ENCODE measurements around the gene SRRT. TPM values are rescaled to one million over a fixed set of nuclear protein-coding genes. Genes with fewer than 3 reads are reported as not detected.

The SRRT gene
- total and polyA plus RNA-seq, 4 donors = 27.2 to 45.0 (median 30.3) TPM

- WGBS = 93% methylated on average over 29 of the region's 29 CpGs
Measured at GRCh38 chr7:100884736-100885439, 10.0 kb downstream of the SRRT start.

More at GRCh38 chr7:100884736-100885439, 10.0 kb downstream of the SRRT start:
- TF ChIP-seq GABPA (IDR thresholded peaks at IDR 0.05 in 1 of 2, conservative IDR thresholded peaks at IDR 0.05 in 1 of 2) (no peak), SP1 (IDR thresholded peaks at IDR 0.05) (no peak), JUND (IDR thresholded peaks at IDR 0.05) (no peak), RXRA (IDR thresholded peaks at IDR 0.05) (no peak), MAX (IDR thresholded peaks at IDR 0.05) (no peak), TAF1 (conservative IDR thresholded peaks at IDR 0.05) (no peak), YY1 (IDR thresholded peaks at IDR 0.05) (no peak), RAD21 (IDR thresholded peaks at IDR 0.05) (no peak), FOXA2 (IDR thresholded peaks at IDR 0.05) (no peak), EGR1 (IDR thresholded peaks at IDR 0.05; ENCODE audit: low read depth in 2 of 2) (no peak), FOXA1 (IDR thresholded peaks at IDR 0.05) (no peak)
- TF ChIP-seq, protein P1, sequence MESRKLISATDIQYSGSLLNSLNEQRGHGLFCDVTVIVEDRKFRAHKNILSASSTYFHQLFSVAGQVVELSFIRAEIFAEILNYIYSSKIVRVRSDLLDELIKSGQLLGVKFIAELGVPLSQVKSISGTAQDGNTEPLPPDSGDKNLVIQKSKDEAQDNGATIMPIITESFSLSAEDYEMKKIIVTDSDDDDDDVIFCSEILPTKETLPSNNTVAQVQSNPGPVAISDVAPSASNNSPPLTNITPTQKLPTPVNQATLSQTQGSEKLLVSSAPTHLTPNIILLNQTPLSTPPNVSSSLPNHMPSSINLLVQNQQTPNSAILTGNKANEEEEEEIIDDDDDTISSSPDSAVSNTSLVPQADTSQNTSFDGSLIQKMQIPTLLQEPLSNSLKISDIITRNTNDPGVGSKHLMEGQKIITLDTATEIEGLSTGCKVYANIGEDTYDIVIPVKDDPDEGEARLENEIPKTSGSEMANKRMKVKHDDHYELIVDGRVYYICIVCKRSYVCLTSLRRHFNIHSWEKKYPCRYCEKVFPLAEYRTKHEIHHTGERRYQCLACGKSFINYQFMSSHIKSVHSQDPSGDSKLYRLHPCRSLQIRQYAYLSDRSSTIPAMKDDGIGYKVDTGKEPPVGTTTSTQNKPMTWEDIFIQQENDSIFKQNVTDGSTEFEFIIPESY (IDR thresholded peaks at IDR 0.05) = no peak
- TF ChIP-seq, protein P2, sequence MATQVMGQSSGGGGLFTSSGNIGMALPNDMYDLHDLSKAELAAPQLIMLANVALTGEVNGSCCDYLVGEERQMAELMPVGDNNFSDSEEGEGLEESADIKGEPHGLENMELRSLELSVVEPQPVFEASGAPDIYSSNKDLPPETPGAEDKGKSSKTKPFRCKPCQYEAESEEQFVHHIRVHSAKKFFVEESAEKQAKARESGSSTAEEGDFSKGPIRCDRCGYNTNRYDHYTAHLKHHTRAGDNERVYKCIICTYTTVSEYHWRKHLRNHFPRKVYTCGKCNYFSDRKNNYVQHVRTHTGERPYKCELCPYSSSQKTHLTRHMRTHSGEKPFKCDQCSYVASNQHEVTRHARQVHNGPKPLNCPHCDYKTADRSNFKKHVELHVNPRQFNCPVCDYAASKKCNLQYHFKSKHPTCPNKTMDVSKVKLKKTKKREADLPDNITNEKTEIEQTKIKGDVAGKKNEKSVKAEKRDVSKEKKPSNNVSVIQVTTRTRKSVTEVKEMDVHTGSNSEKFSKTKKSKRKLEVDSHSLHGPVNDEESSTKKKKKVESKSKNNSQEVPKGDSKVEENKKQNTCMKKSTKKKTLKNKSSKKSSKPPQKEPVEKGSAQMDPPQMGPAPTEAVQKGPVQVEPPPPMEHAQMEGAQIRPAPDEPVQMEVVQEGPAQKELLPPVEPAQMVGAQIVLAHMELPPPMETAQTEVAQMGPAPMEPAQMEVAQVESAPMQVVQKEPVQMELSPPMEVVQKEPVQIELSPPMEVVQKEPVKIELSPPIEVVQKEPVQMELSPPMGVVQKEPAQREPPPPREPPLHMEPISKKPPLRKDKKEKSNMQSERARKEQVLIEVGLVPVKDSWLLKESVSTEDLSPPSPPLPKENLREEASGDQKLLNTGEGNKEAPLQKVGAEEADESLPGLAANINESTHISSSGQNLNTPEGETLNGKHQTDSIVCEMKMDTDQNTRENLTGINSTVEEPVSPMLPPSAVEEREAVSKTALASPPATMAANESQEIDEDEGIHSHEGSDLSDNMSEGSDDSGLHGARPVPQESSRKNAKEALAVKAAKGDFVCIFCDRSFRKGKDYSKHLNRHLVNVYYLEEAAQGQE (IDR thresholded peaks at IDR 0.05) = no peak
- TF ChIP-seq, protein P3, sequence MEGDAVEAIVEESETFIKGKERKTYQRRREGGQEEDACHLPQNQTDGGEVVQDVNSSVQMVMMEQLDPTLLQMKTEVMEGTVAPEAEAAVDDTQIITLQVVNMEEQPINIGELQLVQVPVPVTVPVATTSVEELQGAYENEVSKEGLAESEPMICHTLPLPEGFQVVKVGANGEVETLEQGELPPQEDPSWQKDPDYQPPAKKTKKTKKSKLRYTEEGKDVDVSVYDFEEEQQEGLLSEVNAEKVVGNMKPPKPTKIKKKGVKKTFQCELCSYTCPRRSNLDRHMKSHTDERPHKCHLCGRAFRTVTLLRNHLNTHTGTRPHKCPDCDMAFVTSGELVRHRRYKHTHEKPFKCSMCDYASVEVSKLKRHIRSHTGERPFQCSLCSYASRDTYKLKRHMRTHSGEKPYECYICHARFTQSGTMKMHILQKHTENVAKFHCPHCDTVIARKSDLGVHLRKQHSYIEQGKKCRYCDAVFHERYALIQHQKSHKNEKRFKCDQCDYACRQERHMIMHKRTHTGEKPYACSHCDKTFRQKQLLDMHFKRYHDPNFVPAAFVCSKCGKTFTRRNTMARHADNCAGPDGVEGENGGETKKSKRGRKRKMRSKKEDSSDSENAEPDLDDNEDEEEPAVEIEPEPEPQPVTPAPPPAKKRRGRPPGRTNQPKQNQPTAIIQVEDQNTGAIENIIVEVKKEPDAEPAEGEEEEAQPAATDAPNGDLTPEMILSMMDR (IDR thresholded peaks at IDR 0.05; ENCODE audit: low read depth, low read length, missing input control) = no peak
- Histone ChIP-seq H3K9me3 (ENCODE audit: control insufficient read depth in 4 of 4, low read length in 3 of 4) (no peaks in the 10 kb centered on the region), H3K27me3 (ENCODE audit: control insufficient read depth in 4 of 4, insufficient read depth in 4 of 4, low read length in 3 of 4) (no peaks in the 10 kb centered on the region), H3K36me3 (ENCODE audit: control insufficient read depth in 4 of 4, insufficient read depth in 3 of 4, low read depth in 1 of 4, low read length in 3 of 4) (peaks cover 26 to 70% (median 59%) of the 10 kb centered on the region in 4 donors), H3K4me1 (ENCODE audit: control insufficient read depth in 4 of 4, insufficient read depth in 4 of 4, low read length in 3 of 4) (peaks cover 16 to 28% (median 23%) of the 10 kb centered on the region in 4 donors), H3K4me3 (ENCODE audit: low read depth in 1 of 3, low read length in 3 of 3) (no peak overlapping the region), H3K9ac (ENCODE audit: low read depth in 1 of 2, low read length in 2 of 2) (no peak overlapping the region), H3K27ac (ENCODE audit: low read depth in 1 of 2, low read length in 2 of 2) (no peak overlapping the region)
- DNase-seq (ENCODE audit: low spot score) = no peak

Measured in liver (tissue), 9 donors.